ENCODE results near the gene RARRES2.
A peak's percentile ranks its signal among the peaks of the same experiment; 100 is the strongest.

Gene RARRES2

DNA sequence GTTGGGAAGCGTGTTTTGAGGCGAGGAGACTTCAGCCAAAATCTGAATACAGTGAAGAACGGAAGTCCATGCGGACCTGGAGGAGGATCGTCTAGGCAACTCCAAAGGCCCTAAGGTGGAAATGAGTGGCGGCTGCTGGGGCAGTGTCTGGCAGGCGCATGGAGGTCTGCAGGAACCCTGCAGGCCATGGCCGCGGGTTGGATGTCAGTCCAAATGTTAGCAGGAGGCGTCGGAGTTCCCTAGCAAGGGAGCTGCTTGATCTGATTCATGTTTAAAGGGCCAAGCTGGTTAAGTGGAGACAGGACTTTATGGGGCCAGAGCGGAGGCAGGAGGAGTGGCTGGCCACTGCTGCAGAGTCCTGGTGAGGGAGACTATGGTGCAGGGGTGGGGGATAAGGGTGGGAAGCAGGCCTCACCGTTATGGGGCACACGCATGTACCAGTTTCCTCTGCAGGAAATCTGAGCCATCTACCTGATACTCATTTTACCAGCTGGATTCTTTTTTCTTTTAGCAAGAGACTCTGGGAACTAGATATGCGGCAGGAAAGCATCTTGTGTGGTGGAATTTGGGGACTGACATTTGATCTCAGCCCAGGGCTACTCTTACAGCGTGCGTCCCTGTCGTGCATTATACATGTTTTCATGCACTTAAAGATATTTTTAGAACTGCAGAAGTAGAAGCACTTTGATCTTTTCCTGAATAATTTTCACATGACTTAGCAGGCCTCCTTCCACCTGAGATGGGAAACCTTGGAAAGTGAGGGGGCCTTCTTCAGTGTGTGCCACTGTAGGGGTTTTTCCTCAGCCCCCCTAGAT is 20.6 kb upstream of the RARRES2 start:
- no peak for DNase-seq (ENCODE audit: low spot score)

DNA sequence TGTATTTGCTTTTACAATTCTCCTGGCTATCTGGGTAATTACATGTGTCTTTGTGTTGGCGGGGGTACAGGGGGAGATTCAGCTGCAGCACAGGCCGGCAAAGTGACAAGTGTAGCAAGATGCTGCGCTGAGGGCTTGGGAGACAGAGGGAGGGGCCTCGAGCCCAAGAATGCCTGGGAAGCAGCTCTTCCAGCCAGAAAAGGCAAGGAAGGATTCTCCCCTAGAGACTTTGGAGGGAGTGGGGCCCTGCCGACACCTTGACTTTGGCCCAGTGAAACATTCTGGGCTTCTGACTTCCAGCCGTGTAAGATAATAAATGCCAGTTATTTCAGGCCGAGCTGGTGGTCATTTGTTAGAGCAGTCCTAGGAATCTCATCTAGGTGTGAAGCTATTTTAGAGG is 20.0 kb upstream of the RARRES2 start:
- DNase-seq (ENCODE audit: low spot score), result no peak

DNA sequence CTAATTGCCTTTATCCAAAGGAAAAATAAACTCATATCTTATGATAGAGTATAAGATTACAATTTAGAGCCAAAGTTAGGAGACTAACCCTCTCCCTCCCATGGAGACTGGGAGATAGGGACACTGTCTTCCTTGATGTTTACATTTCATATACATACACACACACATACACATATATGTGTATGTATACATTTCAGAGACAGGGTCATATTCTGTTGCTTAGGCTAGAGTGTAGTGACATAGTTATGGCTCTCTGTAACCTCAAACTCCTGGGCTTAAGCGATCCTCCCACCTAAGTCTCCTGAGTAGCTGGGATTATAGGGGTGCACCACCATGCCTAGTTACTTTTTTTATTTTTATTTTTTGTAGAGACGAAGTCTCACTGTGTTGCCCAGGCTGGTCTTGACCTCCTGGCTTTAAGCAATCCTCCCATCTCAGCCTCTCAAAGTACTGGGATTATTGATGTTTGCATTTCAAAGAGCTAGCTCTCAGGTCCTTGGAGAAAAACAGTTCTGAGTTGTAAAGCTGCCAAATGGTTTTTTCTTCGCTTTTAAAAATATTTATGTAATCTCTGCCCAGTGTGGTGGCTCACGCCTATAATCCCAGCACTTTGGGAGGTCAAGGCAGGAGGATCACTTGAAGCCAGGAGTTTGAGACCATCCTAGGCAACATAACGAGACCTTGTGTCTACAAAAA is 19.1 kb upstream of the RARRES2 start:
- DNase-seq (ENCODE audit: low spot score), result no peak

DNA sequence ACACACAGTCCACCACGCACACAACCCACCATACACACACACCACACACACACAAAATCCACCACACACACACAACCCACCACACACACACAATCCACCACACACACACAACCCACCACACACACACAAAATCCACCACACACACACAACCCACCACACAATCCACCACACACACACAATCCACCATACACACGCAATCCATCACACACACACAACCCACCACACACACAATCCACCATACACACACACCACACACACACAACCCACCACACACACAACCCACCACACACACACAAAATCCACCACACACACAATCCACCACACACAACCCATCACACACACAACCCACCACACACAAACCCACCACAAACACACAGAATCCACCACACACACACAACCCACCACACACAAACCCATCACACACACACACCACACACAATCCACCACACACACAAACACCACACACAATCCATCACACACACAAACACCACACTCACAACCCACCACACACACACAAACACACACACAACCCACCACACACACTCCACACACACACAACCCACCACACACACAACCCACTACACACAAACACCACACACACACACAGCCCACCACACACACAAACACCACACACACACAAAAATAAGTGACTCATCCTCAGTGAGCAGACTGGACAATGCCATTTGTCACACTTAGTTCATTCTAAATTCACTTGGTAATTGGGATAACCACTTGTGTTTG is 18.4 kb upstream of the RARRES2 start:
- DNase-seq (ENCODE audit: low spot score), result no peak

DNA sequence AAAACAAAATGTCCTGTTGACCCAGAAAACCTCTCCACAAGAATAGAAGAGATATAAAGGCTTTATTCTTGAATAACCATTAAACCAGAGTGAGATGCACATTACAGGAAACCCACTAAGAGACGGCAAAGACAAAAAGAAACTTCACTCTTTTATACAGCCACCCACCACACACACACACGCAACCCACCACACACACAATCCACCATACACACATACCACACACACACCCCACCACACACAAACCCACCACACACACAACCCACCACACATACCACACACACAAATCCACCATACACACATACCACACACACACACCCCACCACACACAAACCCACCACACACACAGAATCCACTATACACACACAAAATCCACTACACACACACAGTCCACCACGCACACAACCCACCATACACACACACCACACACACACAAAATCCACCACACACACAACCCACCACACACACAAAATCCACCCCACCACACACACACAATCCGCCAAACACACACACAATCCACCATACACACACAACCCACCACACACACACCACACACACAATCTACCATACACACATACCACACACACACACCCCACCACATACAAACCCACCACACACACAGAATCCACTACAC is 17.7 kb upstream of the RARRES2 start:
- DNase-seq (ENCODE audit: low spot score), result no peak

DNA sequence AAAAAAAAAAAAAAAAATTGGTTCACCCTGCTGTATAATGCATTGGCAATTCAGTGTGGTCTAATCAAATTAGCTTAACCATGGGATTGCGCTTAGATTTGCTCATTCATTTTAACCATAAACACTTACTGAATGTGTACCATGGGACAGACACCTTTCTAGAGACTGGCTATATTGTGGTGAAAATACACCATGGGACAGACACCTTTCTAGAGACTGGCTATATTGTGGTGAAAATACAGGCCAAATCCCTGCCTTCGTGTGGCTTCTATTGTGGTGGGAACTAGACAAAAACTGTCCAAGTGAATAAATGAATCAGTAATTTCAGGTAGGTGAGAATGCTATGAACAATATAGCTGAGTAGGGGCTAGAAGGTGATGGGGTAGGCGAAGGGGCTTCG is 17.0 kb upstream of the RARRES2 start:
- no peak for DNase-seq (ENCODE audit: low spot score)

DNA sequence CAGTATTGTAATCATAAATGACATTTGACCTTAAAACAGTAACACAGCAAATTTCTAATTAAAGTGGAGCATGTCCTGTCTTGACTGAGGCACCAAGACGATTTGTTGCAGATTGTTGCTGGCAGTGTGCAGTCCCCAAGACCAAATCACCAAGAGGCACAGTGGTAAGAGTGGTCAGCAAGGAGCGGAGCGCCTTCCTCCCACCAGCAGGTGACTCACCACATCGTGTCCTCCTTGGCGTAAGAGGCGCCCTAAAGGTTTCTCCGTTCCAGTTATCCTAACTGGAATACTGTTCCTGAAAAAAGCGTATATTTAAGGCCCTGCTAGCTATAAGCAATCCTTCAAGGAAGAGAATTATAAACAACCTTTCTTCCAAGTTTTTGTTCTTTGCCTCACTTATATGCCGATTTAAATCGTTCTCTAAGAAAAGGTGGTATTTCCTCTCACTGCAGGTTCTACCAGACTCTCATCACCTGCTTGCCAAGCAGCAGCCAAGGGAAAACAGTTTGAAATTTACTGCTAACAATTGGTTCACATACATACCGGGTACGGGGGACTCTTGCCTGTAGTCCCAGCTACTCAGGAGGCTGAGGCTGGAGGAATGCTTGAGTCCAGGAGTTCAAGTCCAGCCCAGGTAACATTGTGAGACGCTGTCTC is 16.5 kb upstream of the RARRES2 start:
- no peak for DNase-seq (ENCODE audit: low spot score)

DNA sequence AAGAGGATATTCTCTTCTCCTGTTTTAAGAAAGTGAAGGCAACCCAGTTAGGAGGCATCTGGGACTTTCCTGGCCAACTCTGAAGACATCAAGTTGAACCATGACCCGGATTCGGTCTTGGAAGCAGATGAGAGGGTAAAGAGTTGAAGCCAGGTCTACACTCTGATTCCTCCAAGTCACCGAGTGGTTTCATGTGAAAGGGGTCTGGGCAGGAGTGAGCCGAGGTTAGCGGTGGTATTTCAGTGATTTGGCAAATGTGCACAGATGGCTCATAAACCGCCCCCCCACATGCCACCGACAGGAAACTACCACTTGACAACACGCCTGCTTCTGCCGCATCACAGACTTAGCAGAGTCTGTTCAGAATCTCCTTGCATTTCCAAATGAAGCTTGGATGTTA is 15.8 kb upstream of the RARRES2 start:
- DNase-seq (ENCODE audit: low spot score), result no peak

DNA sequence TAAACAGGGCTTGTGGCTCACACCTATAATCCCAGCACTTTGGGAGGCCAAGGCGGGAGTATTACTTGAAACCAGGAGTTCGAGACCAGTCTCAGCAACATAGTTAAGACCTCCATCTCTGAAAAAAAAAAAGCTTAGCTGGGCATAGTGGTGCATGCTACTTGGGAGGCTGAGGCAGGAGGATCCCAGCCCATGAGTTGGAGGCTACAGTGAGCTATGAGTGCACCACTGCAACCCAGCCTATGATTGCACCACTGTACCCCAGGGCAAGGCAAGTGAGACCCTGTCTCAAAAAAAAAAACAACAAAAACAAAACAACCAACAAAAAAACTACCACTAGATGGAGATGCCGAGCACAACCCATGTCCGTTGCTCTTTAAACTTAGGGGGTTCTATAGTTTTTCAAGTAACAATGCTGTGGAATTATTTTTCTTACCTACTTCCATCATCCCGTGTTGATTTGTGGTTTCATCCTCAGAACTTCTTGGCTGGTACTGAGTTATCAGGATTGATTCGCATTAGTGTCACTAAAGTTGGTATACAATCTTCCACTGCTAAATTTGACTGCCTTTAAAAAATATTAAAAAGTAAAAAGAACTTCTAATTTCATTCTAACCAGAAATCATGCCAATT is 15.0 kb upstream of the RARRES2 start:
- DNase-seq (ENCODE audit: low spot score), result peak; percentile 46

DNA sequence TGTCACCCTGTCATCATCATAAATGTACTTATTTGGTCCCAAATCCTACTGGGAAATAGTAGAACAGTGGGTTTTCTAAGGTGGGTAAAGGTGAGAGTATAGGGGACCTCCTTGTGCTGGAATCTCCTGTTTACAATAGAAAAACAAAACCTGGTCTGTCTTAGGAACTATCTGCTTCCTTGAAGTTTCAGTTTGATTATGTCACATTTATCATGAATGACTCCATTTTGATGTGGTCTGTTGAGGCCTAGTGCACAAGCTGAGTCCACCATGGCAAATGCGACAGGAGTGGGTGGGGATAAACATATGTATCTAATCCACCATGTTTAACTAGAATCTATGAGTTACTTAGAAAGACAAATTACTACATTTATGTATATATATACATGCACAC is 14.2 kb upstream of the RARRES2 start:
- no peak for DNase-seq (ENCODE audit: low spot score)

DNA sequence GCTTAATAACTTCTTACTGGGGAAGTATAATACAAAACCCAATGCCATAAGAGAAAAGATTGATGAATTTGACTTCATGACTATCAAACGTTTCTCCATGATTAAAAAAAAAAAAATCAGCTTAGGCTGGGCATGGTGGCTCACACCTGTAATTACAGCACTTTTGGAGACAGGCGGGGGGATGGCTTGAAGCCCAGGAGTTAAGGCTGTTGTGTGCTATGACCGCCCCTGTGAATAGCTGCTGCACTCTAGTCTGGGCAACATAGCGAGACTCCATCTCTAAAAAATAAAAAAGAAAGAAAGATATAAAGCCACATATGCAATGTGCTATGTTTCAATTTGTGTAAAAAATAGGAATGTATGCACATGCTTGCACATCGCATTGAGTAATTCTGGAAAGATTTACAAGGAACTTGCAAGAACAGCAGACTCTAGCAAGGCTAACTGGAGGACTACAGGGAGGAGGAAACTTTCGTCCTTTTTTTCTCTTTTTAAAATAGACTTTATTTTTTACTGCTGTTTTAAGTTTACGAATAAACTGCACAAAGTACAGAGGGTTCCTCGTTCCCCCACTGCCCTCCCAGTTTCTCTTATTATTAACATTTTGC is 10.3 kb upstream of the RARRES2 start:
- DNase-seq (ENCODE audit: low spot score), result peak; percentile 52

DNA sequence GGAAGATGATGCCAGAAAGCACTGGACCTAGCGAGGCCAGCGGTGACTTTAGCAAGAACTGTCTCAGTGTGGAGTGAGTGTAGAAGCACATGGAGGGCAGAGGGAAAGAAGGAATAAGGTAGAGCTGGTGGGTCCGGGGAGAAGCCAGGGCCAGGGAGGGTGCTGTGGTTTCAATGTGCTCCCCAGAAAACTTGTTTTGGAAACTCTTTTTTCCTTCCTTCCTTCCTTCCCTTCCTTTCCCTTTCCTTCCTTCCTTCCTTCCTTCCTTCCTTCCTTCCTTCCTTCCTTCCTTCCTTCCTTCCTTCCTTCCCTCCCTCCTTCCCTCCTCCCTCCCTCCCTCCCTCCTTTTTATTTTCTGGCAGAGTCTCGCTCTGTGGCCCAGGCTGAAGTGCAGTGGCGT is 5.5 kb upstream of the RARRES2 start:
- DNase-seq (ENCODE audit: low spot score), result no peak

DNA sequence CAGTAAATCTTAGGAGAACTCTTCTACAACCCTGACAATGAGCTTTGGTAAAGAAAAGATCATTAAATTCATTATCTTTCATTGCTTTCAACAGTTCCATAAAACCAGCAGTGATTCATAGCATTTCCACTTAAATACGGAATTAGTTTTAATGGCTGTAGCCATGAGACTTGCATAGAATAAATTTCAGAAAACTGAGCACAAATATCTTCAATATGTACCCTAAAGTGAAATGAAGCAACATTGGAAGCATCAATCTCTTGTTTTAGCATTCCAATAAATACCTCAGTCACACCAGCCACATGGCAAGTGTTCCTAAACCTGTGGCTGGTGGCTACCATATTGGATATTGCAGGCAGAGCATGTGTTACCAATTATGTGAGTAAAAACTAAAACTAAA is 3.6 kb upstream of the RARRES2 start:
- DNase-seq (ENCODE audit: low spot score), result no peak

DNA sequence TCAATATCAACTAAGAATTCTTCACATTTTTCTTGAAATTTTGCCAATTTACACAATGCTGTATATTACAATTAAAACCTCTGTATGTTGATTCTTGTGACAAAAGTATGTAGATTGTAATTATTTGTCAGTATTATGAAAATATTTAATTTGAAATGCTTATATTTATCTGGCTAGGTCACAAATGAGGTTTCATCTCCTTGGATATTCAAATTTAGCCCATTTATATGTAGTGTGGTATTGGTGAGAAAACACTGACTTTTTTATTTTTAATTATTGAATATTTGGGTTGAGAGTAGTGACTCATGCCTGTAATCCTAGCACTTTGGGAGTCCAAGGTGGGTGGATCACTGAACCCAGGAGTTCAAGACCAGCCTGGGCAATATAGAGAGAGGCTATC is 2.9 kb upstream of the RARRES2 start:
- no peak for DNase-seq (ENCODE audit: low spot score)

DNA sequence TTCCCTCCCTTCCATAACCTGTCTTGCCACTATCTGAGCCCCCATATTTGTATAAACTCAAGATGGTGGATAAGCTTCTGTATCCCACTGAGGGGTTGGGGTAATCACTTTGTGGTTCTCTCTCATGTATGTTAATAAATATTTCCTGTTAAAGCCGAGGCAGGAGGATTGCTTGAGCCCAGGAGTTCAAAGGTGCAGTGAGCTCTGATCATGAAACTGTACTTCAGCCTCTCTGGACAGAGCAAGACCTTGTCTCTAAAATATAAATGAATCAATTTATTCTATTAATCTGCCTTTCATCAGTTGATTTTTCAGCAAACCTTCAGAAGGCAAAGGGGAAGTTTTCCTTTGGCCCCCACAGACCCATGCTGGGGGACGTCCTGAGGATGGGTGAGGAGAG is 1.8 kb upstream of the RARRES2 start:
- DNase-seq (ENCODE audit: low spot score), result no peak

DNA sequence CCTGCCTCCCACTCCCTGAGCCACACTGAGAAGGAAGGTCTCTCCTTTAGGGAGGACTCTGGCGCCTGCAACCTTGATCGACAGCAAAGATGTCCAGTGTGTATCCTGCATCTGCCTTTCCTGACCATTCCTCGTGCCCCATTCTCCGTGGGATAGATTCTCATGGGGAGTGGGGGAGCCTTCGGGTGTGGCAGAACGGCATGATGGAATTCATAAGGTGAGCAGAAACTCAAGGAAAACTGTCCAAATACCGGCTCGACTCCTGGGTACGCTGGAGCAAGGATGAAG is 636 bp upstream of the RARRES2 start:
- DNase-seq (ENCODE audit: low spot score), result no peak

DNA sequence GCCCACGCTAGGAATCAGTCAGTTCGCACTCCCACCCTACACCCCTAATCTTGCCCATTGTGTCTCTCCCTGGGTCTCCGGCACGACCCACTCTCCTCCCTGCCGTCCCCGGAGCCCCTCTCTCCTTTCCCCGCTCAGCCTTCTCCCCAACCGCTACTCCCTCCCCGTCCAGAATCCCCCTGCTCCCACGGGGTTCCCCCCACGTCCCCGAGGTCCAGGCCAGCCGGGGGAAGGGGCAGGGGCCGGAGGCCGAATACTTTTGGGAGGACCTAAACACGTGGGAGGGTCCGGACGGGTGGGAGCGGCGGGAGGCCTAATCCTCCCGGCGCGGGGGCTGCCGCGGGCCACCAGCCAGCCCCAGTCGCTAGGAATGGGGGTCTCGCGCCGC is 560 bp downstream of the RARRES2 start:
- no peak for DNase-seq (ENCODE audit: low spot score)

DNA sequence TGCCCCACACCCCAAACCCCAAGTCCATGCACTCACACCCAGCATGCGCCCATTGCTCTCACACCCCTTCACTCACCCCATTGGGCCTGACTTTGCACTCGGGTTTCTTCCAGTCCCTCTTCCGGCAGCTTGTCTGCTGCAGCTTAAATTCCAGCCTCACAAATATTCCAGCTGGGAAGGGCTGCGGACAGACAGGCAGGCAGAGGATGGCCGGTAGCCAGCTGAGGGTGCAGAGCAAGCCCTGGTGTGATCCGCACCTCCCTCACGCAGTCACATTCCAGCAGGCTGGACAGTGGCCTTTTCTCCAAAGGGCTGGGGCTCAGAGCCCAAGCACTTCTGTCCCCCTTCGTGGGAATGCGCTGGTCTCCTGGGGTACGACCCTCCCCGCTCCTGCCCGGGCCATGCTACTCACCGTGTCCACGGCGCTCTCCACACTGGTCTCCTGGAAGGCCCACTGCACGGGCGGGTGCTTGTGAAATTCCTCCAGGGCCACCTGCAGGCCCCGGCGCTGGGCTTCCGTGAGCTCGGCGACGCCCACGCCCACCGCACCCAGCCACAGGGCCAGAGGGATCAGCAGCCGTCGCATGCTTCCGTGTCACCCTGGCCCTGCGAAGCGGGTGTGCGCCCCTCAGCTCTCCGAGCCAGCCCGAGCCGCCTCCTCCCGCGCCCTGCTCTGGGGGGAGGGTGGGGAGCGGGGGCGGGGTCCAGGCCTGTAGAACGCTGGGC is 1.2 kb downstream of the RARRES2 start:
- peak; percentile 67 for DNase-seq (ENCODE audit: low spot score)

DNA sequence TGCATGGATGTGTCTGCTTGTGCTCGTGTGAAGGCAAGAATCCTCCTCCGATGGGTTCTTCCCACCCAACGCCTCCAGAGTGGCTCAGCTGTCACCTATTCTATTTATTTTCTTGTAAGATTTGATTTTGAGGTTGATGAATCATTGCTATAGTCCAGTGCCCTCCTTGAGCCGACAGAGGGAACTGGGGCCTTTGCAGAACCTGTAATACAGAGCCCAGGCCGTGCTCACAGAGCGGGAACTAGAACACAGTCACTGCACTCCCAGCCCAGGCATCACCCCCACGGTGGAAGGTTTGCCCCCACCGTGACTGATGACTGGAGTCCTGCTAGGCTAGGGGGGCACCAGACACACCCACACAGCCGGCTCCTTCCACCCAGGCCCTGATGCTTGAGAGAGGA is 2.0 kb downstream of the RARRES2 start:
- no peak for DNase-seq (ENCODE audit: low spot score)

DNA sequence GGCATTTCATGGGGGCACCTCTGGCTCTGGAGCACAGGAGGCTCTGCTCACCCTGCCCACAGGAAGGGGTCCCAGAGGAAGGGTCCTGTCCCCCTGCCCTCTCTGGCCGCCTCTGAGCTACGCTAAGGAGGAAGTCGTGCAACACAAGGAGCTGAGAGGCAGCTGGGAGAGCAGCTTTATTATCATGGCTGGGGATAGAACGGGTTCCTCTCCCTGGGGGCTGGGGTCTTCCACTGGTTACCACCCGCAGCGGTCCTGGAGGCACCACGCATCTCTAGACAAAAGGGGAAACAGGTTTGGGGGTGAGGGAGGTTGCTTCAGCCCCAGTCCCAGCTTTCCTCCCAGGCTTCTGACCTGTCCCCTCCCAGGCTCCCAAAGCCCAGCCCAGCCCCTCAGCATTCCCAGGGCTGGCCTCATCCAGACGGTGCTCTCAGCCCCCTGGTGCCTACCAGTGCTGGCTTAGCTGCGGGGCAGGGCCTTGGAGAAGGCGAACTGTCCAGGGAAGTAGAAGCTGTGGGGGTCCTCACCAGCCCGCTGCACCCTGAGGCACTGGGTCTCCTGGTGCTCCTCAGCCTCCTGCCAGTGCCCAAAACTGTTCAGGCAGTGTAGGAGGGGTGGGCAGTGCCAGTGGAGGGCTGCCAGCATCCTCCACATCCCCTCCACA is 3.1 kb downstream of the RARRES2 start:
- DNase-seq (ENCODE audit: low spot score), result no peak

All from AG20443 (cell line).